EL (cell line): Measurements from ENCODE around the gene GATA3.

Source experiments
- DNase-seq: peaks from one replicate; pipeline ENCODE4 v3.0.0-alpha.2; 2016

GATA3 gene

GRCh38 chr10:8069108-8069507, 14.6 kb downstream of the GATA3 start:
- DNase-seq = no peak

GRCh38 chr10:8069627-8070026, 15.1 kb downstream of the GATA3 start:
- peak; percentile 79 for DNase-seq

GRCh38 chr10:8070440-8070839, 16.0 kb downstream of the GATA3 start:
- no peak for DNase-seq

- DNase-seq = no peak
Measured at GRCh38 chr10:8071006-8071405, 16.5 kb downstream of the GATA3 start.

GRCh38 chr10:8071666-8072065, 17.2 kb downstream of the GATA3 start:
- no peak for DNase-seq

GRCh38 chr10:8072211-8072610, 17.7 kb downstream of the GATA3 start:
- DNase-seq = no peak

- peak; percentile 44 for DNase-seq
Measured at GRCh38 chr10:8073691-8074416, 19.4 kb downstream of the GATA3 start.

- DNase-seq = no peak
Measured at GRCh38 chr10:8074881-8075280, 20.4 kb downstream of the GATA3 start.

GRCh38 chr10:8075282-8076260, 21.1 kb downstream of the GATA3 start:
- DNase-seq = no peak

- DNase-seq = no peak
Measured at GRCh38 chr10:8076933-8077332, 22.4 kb downstream of the GATA3 start.

- no peak for DNase-seq
Measured at GRCh38 chr10:8078027-8078426, 23.5 kb downstream of the GATA3 start.

- no peak for DNase-seq
Measured at GRCh38 chr10:8079126-8079525, 24.6 kb downstream of the GATA3 start.

GRCh38 chr10:8084799-8085198, 30.3 kb downstream of the GATA3 start:
- no peak for DNase-seq

- DNase-seq = no peak
Measured at GRCh38 chr10:8085251-8085650, 30.8 kb downstream of the GATA3 start.

- DNase-seq = no peak
Measured at GRCh38 chr10:8086315-8086714, 31.8 kb downstream of the GATA3 start.

- DNase-seq = no peak
Measured at GRCh38 chr10:8088504-8088903, 34.0 kb downstream of the GATA3 start.

GRCh38 chr10:8092428-8092827, 37.9 kb downstream of the GATA3 start:
- DNase-seq = no peak

GRCh38 chr10:8095959-8096358, 41.5 kb downstream of the GATA3 start:
- no peak for DNase-seq

GRCh38 chr10:8096931-8097330, 42.4 kb downstream of the GATA3 start:
- no peak for DNase-seq

- DNase-seq = no peak
Measured at GRCh38 chr10:8100366-8100765, 45.9 kb downstream of the GATA3 start.

GRCh38 chr10:8102708-8103401, 48.4 kb downstream of the GATA3 start:
- DNase-seq = no peak

GRCh38 chr10:8103543-8103942, 49.1 kb downstream of the GATA3 start:
- DNase-seq = no peak

GRCh38 chr10:8104005-8104404, 49.5 kb downstream of the GATA3 start:
- DNase-seq = no peak
